Neural cell (in vitro differentiated cells): ENCODE results near the gene CYP4X1. TPM values are rescaled to one million over a fixed set of nuclear protein-coding genes. Genes with fewer than 3 reads are reported as not detected.
"Not testable (repeated sequence)": the region's sequence is repeated elsewhere in the genome, so short reads cannot be mapped to it uniquely, and the experiment has no call there.

Experiments used
- H2AFZ ChIP-seq: fragments of 200-600, 300-800 bp; sonication (generic), shearing (Covaris generic); 2 replicates; pipeline ENCODE4 v1.6.0; 2014; ENCODE audit warnings: low read depth, mild to moderate bottlenecking, antibody characterized with exemption, low read length, moderate library complexity
- H3F3A ChIP-seq: fragments of 200-600 bp; shearing (Covaris generic); 2 replicates; pipeline ENCODE4 v1.6.1; 2016; ENCODE audit warnings: mild to moderate bottlenecking, moderate library complexity, mixed read lengths, antibody characterized with exemption, low read length; ENCODE audit not compliant: insufficient read depth, poor library complexity, severe bottlenecking
- H3K27ac ChIP-seq: fragments of 200-600, 300-800 bp; sonication (generic), shearing (Covaris generic); 2 replicates; pipeline ENCODE4 v1.5.1; 2014; ENCODE audit warnings: mild to moderate bottlenecking, low read length, moderate library complexity
- H3K27me3 ChIP-seq: fragments of 300-800, 200-600 bp; sonication (generic), shearing (Covaris generic); 2 replicates; pipeline ENCODE4 v1.6.0; 2014; ENCODE audit warnings: mild to moderate bottlenecking, low read depth, low read length, moderate library complexity; ENCODE audit not compliant: insufficient read depth
- H3K36me3 ChIP-seq: fragments of 300-800, 200-600 bp; sonication (generic), shearing (Covaris generic); 2 replicates; pipeline ENCODE4 v1.5.1; 2014; ENCODE audit warnings: mild to moderate bottlenecking, antibody characterized with exemption, low read length, moderate library complexity; ENCODE audit not compliant: insufficient read depth
- H3K4me2 ChIP-seq: fragments of 300-800, 200-600 bp; sonication (generic), shearing (Covaris generic); 2 replicates; pipeline ENCODE4 v1.6.0; 2014; ENCODE audit warnings: mild to moderate bottlenecking, low read length
- H3K4me3 ChIP-seq: fragments of 300-800, 200-600 bp; sonication (generic), shearing (Covaris generic); 2 replicates; pipeline ENCODE4 v1.5.1; 2014; ENCODE audit warnings: mild to moderate bottlenecking, low read length, moderate library complexity
- H3K79me2 ChIP-seq: fragments of 200-600 bp; shearing (Covaris generic); replicated peaks from 2 replicates; pipeline ENCODE4 v1.6.0; 2014; ENCODE audit warnings: mild to moderate bottlenecking, low read length, moderate library complexity; ENCODE audit not compliant: insufficient read depth
- H3K9ac ChIP-seq: fragments of 300-800, 200-600 bp; sonication (generic), shearing (Covaris generic); 2 replicates; pipeline ENCODE4 v1.6.1; 2016; ENCODE audit warnings: mild to moderate bottlenecking, low read length, mixed read lengths
- H3K9me2 ChIP-seq: fragments of 200-600 bp; shearing (Covaris generic); 2 replicates; pipeline ENCODE4 v1.6.1; 2016; ENCODE audit warnings: mild to moderate bottlenecking, low read length, mixed read lengths; ENCODE audit not compliant: insufficient read depth
- H3K9me3 ChIP-seq: fragments of 200-600, 300-800 bp; sonication (generic), shearing (Covaris generic); 2 replicates; pipeline ENCODE4 v1.6.1; 2016; ENCODE audit warnings: mild to moderate bottlenecking, mixed run types, low read length, moderate library complexity, mixed read lengths
- H4K20me1 ChIP-seq: fragments of 200-600 bp; shearing (Covaris generic); 2 replicates; pipeline ENCODE4 v1.6.1; 2016; ENCODE audit warnings: mild to moderate bottlenecking, mixed run types; ENCODE audit not compliant: insufficient read depth
- RAD21 ChIP-seq: fragments of 450-650 bp; conservative IDR thresholded peaks from 2 replicates; pipeline ENCODE4 v1.6.1; 2014; ENCODE audit warnings: antibody characterized with exemption, mild to moderate bottlenecking, moderate library complexity
- SMC3 ChIP-seq: fragments of 450-650 bp; conservative IDR thresholded peaks from 2 replicates; pipeline ENCODE4 v1.6.1; 2014; ENCODE audit warnings: antibody characterized with exemption, mild to moderate bottlenecking, moderate library complexity; ENCODE audit not compliant: poor library complexity
- polyA plus RNA-seq: library from polyadenylated mRNA; depleted of rRNA; stranded (reverse); fragments of >200 nt; gene quantifications from 2 replicates; pipeline ENCODE4 v1.2.3, GENCODE V29; 2014
- small RNA-seq, 3 experiments: library from RNA; depleted of rRNA; stranded (forward); fragments of <200 nt; gene quantifications; one replicate each; pipeline ENCODE3, GENCODE V24; 2012
- TF ChIP-seq, protein P1 (sequence below): fragments of 450-650 bp; IDR thresholded peaks from 2 replicates; pipeline ENCODE4 v1.5.1; 2014; ENCODE audit warnings: antibody characterized with exemption, mild to moderate bottlenecking, moderate library complexity; ENCODE audit not compliant: poor library complexity, severe bottlenecking

Gene CYP4X1
- polyA plus RNA-seq, 1 donor from 2014 or later: 20.7 TPM

DNA sequence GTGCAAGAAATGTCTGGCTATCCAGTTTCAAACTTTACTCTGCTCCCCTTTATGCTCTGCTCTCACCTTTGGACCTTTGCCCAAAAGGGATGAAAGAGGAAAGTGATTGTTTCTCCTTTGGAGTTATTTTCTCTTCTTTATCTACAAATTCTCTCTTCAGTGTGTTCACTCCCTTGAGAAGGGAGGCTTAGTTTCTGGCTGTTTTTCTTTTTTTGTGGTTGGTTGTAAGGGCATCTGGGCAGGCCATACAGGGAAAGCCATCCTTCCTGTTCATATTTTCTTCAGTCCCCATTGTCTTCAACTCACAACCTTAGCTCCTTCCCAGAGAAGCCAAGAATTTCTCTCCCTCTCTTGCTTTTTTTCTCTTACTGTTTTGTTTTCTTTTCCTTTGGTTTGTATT is 46.0 kb downstream of the CYP4X1 start:
- not testable (repeated sequence) for H3K9ac ChIP-seq, H3K4me2 ChIP-seq, H3K27me3 ChIP-seq, H3K9me3 ChIP-seq, H4K20me1 ChIP-seq, H3K79me2 ChIP-seq, H3F3A ChIP-seq, H3K36me3 ChIP-seq, H2AFZ ChIP-seq, H3K4me3 ChIP-seq, H3K9me2 ChIP-seq, H3K27ac ChIP-seq

DNA sequence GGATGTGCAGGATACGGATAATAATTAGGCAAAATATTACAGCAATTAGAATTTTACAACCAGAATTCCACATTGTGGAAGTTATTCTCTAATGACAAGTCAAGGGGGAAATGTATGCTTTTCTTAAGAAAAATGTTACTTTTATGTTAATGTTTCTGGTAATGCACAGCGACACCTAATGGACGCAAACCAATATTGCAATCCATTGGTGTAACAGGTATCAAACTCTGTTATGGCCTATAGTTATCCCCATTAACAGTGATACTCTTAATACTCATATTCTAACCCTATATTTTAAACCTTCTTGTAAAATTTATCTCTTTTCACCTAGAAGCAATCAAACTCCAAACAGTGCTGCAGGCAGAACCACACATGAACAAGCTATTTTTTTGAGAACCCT is 65.9 kb downstream of the CYP4X1 start:
- H3K9me3 ChIP-seq, H3K27ac ChIP-seq, H3K4me2 ChIP-seq, H3K4me3 ChIP-seq, H4K20me1 ChIP-seq, H3F3A ChIP-seq, H3K9me2 ChIP-seq, H3K27me3 ChIP-seq, H3K36me3 ChIP-seq, H3K79me2 ChIP-seq, H2AFZ ChIP-seq, H3K9ac ChIP-seq: not testable (repeated sequence)
- TF ChIP-seq SMC3 (peak; percentile 56), RAD21 (peak; percentile 65)
- TF ChIP-seq, protein P1, sequence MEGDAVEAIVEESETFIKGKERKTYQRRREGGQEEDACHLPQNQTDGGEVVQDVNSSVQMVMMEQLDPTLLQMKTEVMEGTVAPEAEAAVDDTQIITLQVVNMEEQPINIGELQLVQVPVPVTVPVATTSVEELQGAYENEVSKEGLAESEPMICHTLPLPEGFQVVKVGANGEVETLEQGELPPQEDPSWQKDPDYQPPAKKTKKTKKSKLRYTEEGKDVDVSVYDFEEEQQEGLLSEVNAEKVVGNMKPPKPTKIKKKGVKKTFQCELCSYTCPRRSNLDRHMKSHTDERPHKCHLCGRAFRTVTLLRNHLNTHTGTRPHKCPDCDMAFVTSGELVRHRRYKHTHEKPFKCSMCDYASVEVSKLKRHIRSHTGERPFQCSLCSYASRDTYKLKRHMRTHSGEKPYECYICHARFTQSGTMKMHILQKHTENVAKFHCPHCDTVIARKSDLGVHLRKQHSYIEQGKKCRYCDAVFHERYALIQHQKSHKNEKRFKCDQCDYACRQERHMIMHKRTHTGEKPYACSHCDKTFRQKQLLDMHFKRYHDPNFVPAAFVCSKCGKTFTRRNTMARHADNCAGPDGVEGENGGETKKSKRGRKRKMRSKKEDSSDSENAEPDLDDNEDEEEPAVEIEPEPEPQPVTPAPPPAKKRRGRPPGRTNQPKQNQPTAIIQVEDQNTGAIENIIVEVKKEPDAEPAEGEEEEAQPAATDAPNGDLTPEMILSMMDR: peak; percentile 73

DNA sequence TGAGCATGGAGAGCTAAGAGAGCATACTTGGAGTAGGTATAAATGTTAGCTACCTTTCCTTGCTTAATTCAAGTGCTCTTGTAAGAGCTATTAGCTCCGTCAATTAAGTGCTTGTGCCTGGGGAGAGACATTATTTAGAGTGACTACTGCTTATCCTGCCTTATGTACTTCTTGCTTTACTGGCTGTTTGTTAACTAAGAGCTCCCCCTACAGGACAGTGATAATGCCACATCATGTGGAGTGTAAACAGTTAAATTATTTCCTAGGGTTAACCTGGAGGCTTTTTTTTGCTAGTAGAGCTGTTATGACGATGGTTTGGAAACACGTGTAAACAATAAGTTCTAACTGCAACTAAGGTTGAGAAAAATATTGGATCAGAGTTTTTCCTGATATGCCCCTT is 68.0 kb downstream of the CYP4X1 start:
- H3K79me2 ChIP-seq, H3F3A ChIP-seq, H3K9me3 ChIP-seq, H4K20me1 ChIP-seq, H3K36me3 ChIP-seq, H3K9ac ChIP-seq, H3K9me2 ChIP-seq, H3K4me2 ChIP-seq, H2AFZ ChIP-seq, H3K27me3 ChIP-seq, H3K27ac ChIP-seq, H3K4me3 ChIP-seq: not testable (repeated sequence)
- TF ChIP-seq, protein P1: peak; percentile 23

Small RNA genes within 50 kb of the gene (small RNA-seq; reads per million reads assigned to genes)
- 0 reads per million in 3 experiments for gene CYP4A27P
- 0 reads per million in 3 experiments for gene CYP4A43P
- gene CYP4A44P: 0 reads per million in 3 experiments

Other genes starting within 250 kb of the CYP4X1 start
- gene CYP4B1, start 224.6 kb upstream of the CYP4X1 start, polyA plus RNA-seq: not detected in 2 replicates
- gene CYP4A11, start 82.2 kb upstream of the CYP4X1 start, polyA plus RNA-seq: 1.6 TPM in 1 of 2 replicates, not detected in the other
- gene CYP4Z1, start 43.6 kb downstream of the CYP4X1 start, polyA plus RNA-seq: 0.51 TPM in 1 of 2 replicates, not detected in the other
- 0.32 TPM in 1 of 2 replicates, not detected in the other for gene CYP4A22, start 113.8 kb downstream of the CYP4X1 start, polyA plus RNA-seq
- not detected in 2 replicates for gene PDZK1IP1, start 166.4 kb downstream of the CYP4X1 start, polyA plus RNA-seq
- gene TAL1, start 208.6 kb downstream of the CYP4X1 start, polyA plus RNA-seq: not detected in 2 replicates